Measurements from ENCODE around the gene CASTOR1.

Gene CASTOR1

DNA sequence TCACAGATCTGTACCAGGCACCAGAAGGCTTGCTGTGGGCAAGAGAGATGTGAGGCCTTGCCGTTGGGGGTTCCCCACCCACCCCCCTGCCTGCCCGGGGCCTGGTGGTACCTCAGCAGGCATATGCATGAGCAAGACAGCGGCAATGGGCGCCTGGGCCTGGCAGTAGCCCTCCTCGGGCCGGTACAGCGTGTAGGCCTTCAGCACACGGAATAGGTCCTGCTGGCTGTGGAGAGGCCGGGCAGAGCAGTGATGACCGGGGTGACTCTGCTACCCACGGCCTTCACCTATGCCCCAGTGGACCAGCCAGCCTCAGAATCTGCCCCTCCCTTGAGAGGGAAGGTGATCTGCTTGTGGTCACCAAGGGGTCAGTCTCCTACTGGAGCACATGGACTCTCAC, 5.5 kb upstream of the CASTOR1 start:
- H3K36me3 ChIP-seq (ENCODE audit: insufficient read depth, low read length) = peaks cover 11% of the 10 kb centered on the region; the same call in 1 of the 2 replicates
- no peak overlapping the region for H2AFZ ChIP-seq (ENCODE audit: low read length)
- H3K9me2 ChIP-seq (ENCODE audit: low read depth, low read length) = no peaks in the 10 kb centered on the region
- H3K9ac ChIP-seq (ENCODE audit: low read length) = no peak overlapping the region
- H3K4me1 ChIP-seq (ENCODE audit: insufficient read depth, low read length, severe bottlenecking) = peaks cover 17% of the 10 kb centered on the region
- no peaks in the 10 kb centered on the region for H3F3A ChIP-seq (ENCODE audit: insufficient read depth, low read length)
- H3K27ac ChIP-seq (ENCODE audit: low read depth, low read length, poor library complexity, severe bottlenecking) = no peak overlapping the region
- H3K27me3 ChIP-seq (ENCODE audit: insufficient read depth, low read length) = no peaks in the 10 kb centered on the region
- TF ChIP-seq, protein P1, sequence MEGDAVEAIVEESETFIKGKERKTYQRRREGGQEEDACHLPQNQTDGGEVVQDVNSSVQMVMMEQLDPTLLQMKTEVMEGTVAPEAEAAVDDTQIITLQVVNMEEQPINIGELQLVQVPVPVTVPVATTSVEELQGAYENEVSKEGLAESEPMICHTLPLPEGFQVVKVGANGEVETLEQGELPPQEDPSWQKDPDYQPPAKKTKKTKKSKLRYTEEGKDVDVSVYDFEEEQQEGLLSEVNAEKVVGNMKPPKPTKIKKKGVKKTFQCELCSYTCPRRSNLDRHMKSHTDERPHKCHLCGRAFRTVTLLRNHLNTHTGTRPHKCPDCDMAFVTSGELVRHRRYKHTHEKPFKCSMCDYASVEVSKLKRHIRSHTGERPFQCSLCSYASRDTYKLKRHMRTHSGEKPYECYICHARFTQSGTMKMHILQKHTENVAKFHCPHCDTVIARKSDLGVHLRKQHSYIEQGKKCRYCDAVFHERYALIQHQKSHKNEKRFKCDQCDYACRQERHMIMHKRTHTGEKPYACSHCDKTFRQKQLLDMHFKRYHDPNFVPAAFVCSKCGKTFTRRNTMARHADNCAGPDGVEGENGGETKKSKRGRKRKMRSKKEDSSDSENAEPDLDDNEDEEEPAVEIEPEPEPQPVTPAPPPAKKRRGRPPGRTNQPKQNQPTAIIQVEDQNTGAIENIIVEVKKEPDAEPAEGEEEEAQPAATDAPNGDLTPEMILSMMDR (IDR thresholded peaks at IDR 0.05; ENCODE audit: low read length) = no peak
- no peak for TF ChIP-seq EZH2 (IDR thresholded peaks at IDR 0.05; ENCODE audit: borderline replicate concordance, low read length)
- no peak overlapping the region for H3K4me2 ChIP-seq (ENCODE audit: low read length)
- H3K79me2 ChIP-seq (ENCODE audit: insufficient read depth, low read length) = no peaks in the 10 kb centered on the region
- no peak overlapping the region for H3K4me3 ChIP-seq (ENCODE audit: low read depth, low read length, poor library complexity, severe bottlenecking)
- H3K9me3 ChIP-seq (ENCODE audit: low read length) = no peaks in the 10 kb centered on the region
- H4K20me1 ChIP-seq (ENCODE audit: insufficient read depth, low read length) = no peaks in the 10 kb centered on the region

DNA sequence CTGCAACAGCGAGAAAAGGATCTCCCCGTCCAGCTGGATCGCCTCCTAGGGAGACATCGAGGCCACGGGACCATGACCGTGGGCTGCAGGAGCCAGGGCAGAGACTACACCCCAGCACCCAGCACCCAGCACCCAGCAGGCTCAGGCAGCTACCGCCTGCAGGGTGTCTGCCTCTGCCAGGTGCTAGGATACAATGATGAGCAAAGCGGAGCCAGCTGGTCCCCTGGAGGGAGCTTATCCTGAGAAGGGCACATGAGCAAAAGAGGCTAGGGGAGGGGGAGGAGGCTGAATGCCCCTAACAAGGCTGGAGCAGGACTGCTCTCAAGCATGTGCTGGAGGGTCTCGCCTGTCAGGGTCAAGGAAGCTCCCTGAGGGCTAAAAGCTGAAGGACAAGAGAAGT, 4.8 kb upstream of the CASTOR1 start:
- Histone ChIP-seq H2AFZ (ENCODE audit: low read length) (no peak overlapping the region), H4K20me1 (ENCODE audit: insufficient read depth, low read length) (no peaks in the 10 kb centered on the region), H3K9me3 (ENCODE audit: low read length) (no peaks in the 10 kb centered on the region), H3K79me2 (ENCODE audit: insufficient read depth, low read length) (no peaks in the 10 kb centered on the region), H3K9me2 (ENCODE audit: low read depth, low read length) (no peaks in the 10 kb centered on the region), H3K27me3 (ENCODE audit: insufficient read depth, low read length) (no peaks in the 10 kb centered on the region), H3K9ac (ENCODE audit: low read length) (no peak overlapping the region), H3K4me3 (ENCODE audit: low read depth, low read length, poor library complexity, severe bottlenecking) (no peak overlapping the region), H3K4me1 (ENCODE audit: insufficient read depth, low read length, severe bottlenecking) (peaks cover 19% of the 10 kb centered on the region), H3K27ac (ENCODE audit: low read depth, low read length, poor library complexity, severe bottlenecking) (no peak overlapping the region), H3K4me2 (ENCODE audit: low read length) (no peak overlapping the region), H3F3A (ENCODE audit: insufficient read depth, low read length) (no peaks in the 10 kb centered on the region), H3K36me3 (ENCODE audit: insufficient read depth, low read length) (peaks cover 11% of the 10 kb centered on the region; the same call in 1 of the 2 replicates)
- TF ChIP-seq, protein P1 (IDR thresholded peaks at IDR 0.05; ENCODE audit: low read length) = no peak
- TF ChIP-seq EZH2 (IDR thresholded peaks at IDR 0.05; ENCODE audit: borderline replicate concordance, low read length) = no peak

DNA sequence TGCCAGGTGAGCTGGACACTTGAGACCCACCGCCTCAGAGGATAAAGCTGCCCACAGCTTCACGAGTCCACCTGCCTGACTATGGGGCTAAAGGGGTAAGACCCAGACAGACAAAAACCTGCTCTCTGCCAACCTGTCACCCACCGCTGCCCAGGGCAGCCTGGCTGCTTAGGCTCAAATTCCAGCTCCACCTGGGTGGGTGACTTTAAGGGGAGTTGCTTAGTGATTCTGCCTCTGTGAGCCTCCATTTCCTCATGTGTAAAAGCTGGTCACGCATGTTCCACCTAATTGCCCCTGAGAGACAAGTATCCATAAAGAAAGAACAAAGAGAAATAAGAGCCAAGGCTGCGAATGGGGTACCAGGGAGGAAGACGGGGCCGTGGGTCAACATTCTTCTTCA, 3.7 kb upstream of the CASTOR1 start:
- H3K9me3 ChIP-seq (ENCODE audit: low read length) = no peaks in the 10 kb centered on the region
- H3K4me2 ChIP-seq (ENCODE audit: low read length) = no peak overlapping the region
- H4K20me1 ChIP-seq (ENCODE audit: insufficient read depth, low read length) = no peaks in the 10 kb centered on the region
- no peak overlapping the region for H2AFZ ChIP-seq (ENCODE audit: low read length)
- H3K36me3 ChIP-seq (ENCODE audit: insufficient read depth, low read length) = peaks cover 11% of the 10 kb centered on the region; the same call in 1 of the 2 replicates
- peaks cover 26% of the 10 kb centered on the region for H3K4me1 ChIP-seq (ENCODE audit: insufficient read depth, low read length, severe bottlenecking)
- H3K79me2 ChIP-seq (ENCODE audit: insufficient read depth, low read length) = no peaks in the 10 kb centered on the region
- no peaks in the 10 kb centered on the region for H3F3A ChIP-seq (ENCODE audit: insufficient read depth, low read length)
- H3K27me3 ChIP-seq (ENCODE audit: insufficient read depth, low read length) = no peaks in the 10 kb centered on the region
- H3K9ac ChIP-seq (ENCODE audit: low read length) = no peak overlapping the region
- no peak for TF ChIP-seq EZH2 (IDR thresholded peaks at IDR 0.05; ENCODE audit: borderline replicate concordance, low read length)
- TF ChIP-seq, protein P1 (IDR thresholded peaks at IDR 0.05; ENCODE audit: low read length) = no peak
- H3K4me3 ChIP-seq (ENCODE audit: low read depth, low read length, poor library complexity, severe bottlenecking) = no peak overlapping the region
- no peak overlapping the region for H3K27ac ChIP-seq (ENCODE audit: low read depth, low read length, poor library complexity, severe bottlenecking)
- no peaks in the 10 kb centered on the region for H3K9me2 ChIP-seq (ENCODE audit: low read depth, low read length)
